Measurements from ENCODE around the gene EPYC.

Gene EPYC

GRCh38 chr12:91004872-91005271 lies at the start of gene EPYC:
EPYC (minus strand) TSS chr12:91004972; CDS start chr12:91002565, 2,407 bp downstream.
- no peak within 1 kb of the TSS for H3K4me3 Mint-ChIP-seq
- no peak within 1 kb of the TSS for H3K27ac Mint-ChIP-seq
- peaks cover 17% of the 10 kb centered on the region for H3K4me1 Mint-ChIP-seq (ENCODE audit: low read depth)
- peaks cover 5% of the 10 kb centered on the region for H3K27me3 Mint-ChIP-seq
- no peaks in the 10 kb centered on the region for H3K9me3 Mint-ChIP-seq
- H3K36me3 Mint-ChIP-seq (ENCODE audit: low read depth), result no peaks in the 10 kb centered on the region

- no peaks in the 10 kb centered on the region for H3K9me3 Mint-ChIP-seq
- no peaks in the 10 kb centered on the region for H3K36me3 Mint-ChIP-seq (ENCODE audit: low read depth)
- H3K4me3 Mint-ChIP-seq, result no peak overlapping the region
- no peaks in the 10 kb centered on the region for H3K27me3 Mint-ChIP-seq
- H3K27ac Mint-ChIP-seq, result no peak overlapping the region
- no peaks in the 10 kb centered on the region for H3K4me1 Mint-ChIP-seq (ENCODE audit: low read depth)
These were observed 49.4 kb upstream of the EPYC start for GRCh38 chr12:91053951-91054715.

- Mint-ChIP-seq H3K27ac (no peak overlapping the region), H3K4me1 (ENCODE audit: low read depth) (no peaks in the 10 kb centered on the region), H3K4me3 (no peak overlapping the region), H3K27me3 (no peaks in the 10 kb centered on the region), H3K36me3 (ENCODE audit: low read depth) (no peaks in the 10 kb centered on the region), H3K9me3 (no peaks in the 10 kb centered on the region)
These were observed 47.3 kb upstream of the EPYC start for GRCh38 chr12:91052026-91052425.

GRCh38 chr12:91044586-91044985 lies 39.8 kb upstream of the EPYC start:
- no peaks in the 10 kb centered on the region for H3K4me1 Mint-ChIP-seq (ENCODE audit: low read depth)
- no peak overlapping the region for H3K27ac Mint-ChIP-seq
- no peaks in the 10 kb centered on the region for H3K36me3 Mint-ChIP-seq (ENCODE audit: low read depth)
- no peaks in the 10 kb centered on the region for H3K27me3 Mint-ChIP-seq
- no peaks in the 10 kb centered on the region for H3K9me3 Mint-ChIP-seq
- no peak overlapping the region for H3K4me3 Mint-ChIP-seq

- Mint-ChIP-seq H3K27me3 (no peaks in the 10 kb centered on the region), H3K36me3 (ENCODE audit: low read depth) (no peaks in the 10 kb centered on the region)
These were observed 38.6 kb upstream of the EPYC start for GRCh38 chr12:91043408-91043807.

GRCh38 chr12:91040096-91040755 lies 35.5 kb upstream of the EPYC start:
- no peak overlapping the region for H3K4me3 Mint-ChIP-seq
- no peak overlapping the region for H3K27ac Mint-ChIP-seq
- H3K36me3 Mint-ChIP-seq (ENCODE audit: low read depth), result no peaks in the 10 kb centered on the region
- H3K27me3 Mint-ChIP-seq, result no peaks in the 10 kb centered on the region
- no peaks in the 10 kb centered on the region for H3K4me1 Mint-ChIP-seq (ENCODE audit: low read depth)
- H3K9me3 Mint-ChIP-seq, result no peaks in the 10 kb centered on the region

More at GRCh38 chr12:91043408-91043807, 38.6 kb upstream of the EPYC start:
- H3K4me1 Mint-ChIP-seq (ENCODE audit: low read depth), result no peaks in the 10 kb centered on the region
- no peak overlapping the region for H3K4me3 Mint-ChIP-seq
- H3K27ac Mint-ChIP-seq, result no peak overlapping the region
- no peaks in the 10 kb centered on the region for H3K9me3 Mint-ChIP-seq

GRCh38 chr12:91037276-91037675 lies 32.5 kb upstream of the EPYC start:
- H3K27ac Mint-ChIP-seq, result no peak overlapping the region
- no peaks in the 10 kb centered on the region for H3K27me3 Mint-ChIP-seq
- H3K4me1 Mint-ChIP-seq (ENCODE audit: low read depth), result no peaks in the 10 kb centered on the region
- H3K4me3 Mint-ChIP-seq, result no peak overlapping the region
- no peaks in the 10 kb centered on the region for H3K9me3 Mint-ChIP-seq
- no peaks in the 10 kb centered on the region for H3K36me3 Mint-ChIP-seq (ENCODE audit: low read depth)

GRCh38 chr12:91033251-91033650 lies 28.5 kb upstream of the EPYC start:
- no peaks in the 10 kb centered on the region for H3K27me3 Mint-ChIP-seq
- no peaks in the 10 kb centered on the region for H3K9me3 Mint-ChIP-seq
- no peaks in the 10 kb centered on the region for H3K4me1 Mint-ChIP-seq (ENCODE audit: low read depth)
- H3K4me3 Mint-ChIP-seq, result no peak overlapping the region
- H3K27ac Mint-ChIP-seq, result no peak overlapping the region
- H3K36me3 Mint-ChIP-seq (ENCODE audit: low read depth), result no peaks in the 10 kb centered on the region

- H3K9me3 Mint-ChIP-seq, result no peaks in the 10 kb centered on the region
- H3K4me1 Mint-ChIP-seq (ENCODE audit: low read depth), result no peaks in the 10 kb centered on the region
- H3K36me3 Mint-ChIP-seq (ENCODE audit: low read depth), result no peaks in the 10 kb centered on the region
These were observed 18.7 kb upstream of the EPYC start for GRCh38 chr12:91023326-91024004.

GRCh38 chr12:91021076-91021475 lies 16.3 kb upstream of the EPYC start:
- no peaks in the 10 kb centered on the region for H3K36me3 Mint-ChIP-seq (ENCODE audit: low read depth)
- no peaks in the 10 kb centered on the region for H3K27me3 Mint-ChIP-seq
- no peaks in the 10 kb centered on the region for H3K4me1 Mint-ChIP-seq (ENCODE audit: low read depth)
- no peaks in the 10 kb centered on the region for H3K9me3 Mint-ChIP-seq
- H3K4me3 Mint-ChIP-seq, result no peak overlapping the region
- H3K27ac Mint-ChIP-seq, result no peak overlapping the region

More at GRCh38 chr12:91023326-91024004, 18.7 kb upstream of the EPYC start:
- Mint-ChIP-seq H3K27me3 (no peaks in the 10 kb centered on the region), H3K27ac (no peak overlapping the region), H3K4me3 (no peak overlapping the region)

GRCh38 chr12:91019455-91019854 lies 14.7 kb upstream of the EPYC start:
- no peaks in the 10 kb centered on the region for H3K36me3 Mint-ChIP-seq (ENCODE audit: low read depth)
- H3K4me1 Mint-ChIP-seq (ENCODE audit: low read depth), result no peaks in the 10 kb centered on the region
- H3K4me3 Mint-ChIP-seq, result no peak overlapping the region
- H3K9me3 Mint-ChIP-seq, result no peaks in the 10 kb centered on the region
- no peaks in the 10 kb centered on the region for H3K27me3 Mint-ChIP-seq
- H3K27ac Mint-ChIP-seq, result no peak overlapping the region

- Mint-ChIP-seq H3K27ac (no peak overlapping the region), H3K36me3 (ENCODE audit: low read depth) (no peaks in the 10 kb centered on the region), H3K4me3 (no peak overlapping the region), H3K27me3 (peaks cover 7% of the 10 kb centered on the region), H3K4me1 (ENCODE audit: low read depth) (no peaks in the 10 kb centered on the region), H3K9me3 (no peaks in the 10 kb centered on the region)
These were observed 12.9 kb upstream of the EPYC start for GRCh38 chr12:91017511-91018263.

- no peaks in the 10 kb centered on the region for H3K9me3 Mint-ChIP-seq
- H3K27ac Mint-ChIP-seq, result no peak overlapping the region
- H3K27me3 Mint-ChIP-seq, result peaks cover 7% of the 10 kb centered on the region
- no peak overlapping the region for H3K4me3 Mint-ChIP-seq
- H3K4me1 Mint-ChIP-seq (ENCODE audit: low read depth), result no peaks in the 10 kb centered on the region
- H3K36me3 Mint-ChIP-seq (ENCODE audit: low read depth), result no peaks in the 10 kb centered on the region
These were observed 12.3 kb upstream of the EPYC start for GRCh38 chr12:91017043-91017442.

- Mint-ChIP-seq H3K27me3 (peaks cover 7% of the 10 kb centered on the region), H3K36me3 (ENCODE audit: low read depth) (no peaks in the 10 kb centered on the region), H3K4me1 (ENCODE audit: low read depth) (peaks cover 17% of the 10 kb centered on the region), H3K4me3 (no peak overlapping the region), H3K9me3 (no peaks in the 10 kb centered on the region), H3K27ac (no peak overlapping the region)
These were observed 4.7 kb upstream of the EPYC start for GRCh38 chr12:91009319-91009950.
